ENCODE measurements around the gene CCDC85A.
"Not testable (repeated sequence)": the region's sequence is repeated elsewhere in the genome, so short reads cannot be mapped to it uniquely, and the experiment has no call there.

- not testable (repeated sequence) for TF ChIP-seq EZH2 (IDR thresholded peaks at IDR 0.05; ENCODE audit: insufficient read depth, poor library complexity, severe bottlenecking); EZH2phosphoT487 (IDR thresholded peaks at IDR 0.05; ENCODE audit: insufficient read depth, low read depth)
Observed at GRCh38 chr2:56159875-56160274, 23.9 kb upstream of the CCDC85A start.
